ENCODE data around the gene ARSD. TPM values are rescaled to one million over a fixed set of nuclear protein-coding genes. Genes with fewer than 3 reads are reported as not detected.

ARSD gene
- total RNA-seq, 1 experiment from 2014 or later = 3.0 TPM

GRCh38 chrX:2958199-2958598 lies 29.1 kb upstream of the ARSD start (continued):
- no peak for TF ChIP-seq E2F1 (CRISPR knock-in tag; IDR thresholded peaks at IDR 0.05)
- no peak for TF ChIP-seq ZNF671 (CRISPR knock-in tag; IDR thresholded peaks at IDR 0.05)
- TF ChIP-seq ZNF138 (CRISPR knock-in tag; conservative IDR thresholded peaks at IDR 0.05) = no peak
- TF ChIP-seq RORB (CRISPR knock-in tag; IDR thresholded peaks at IDR 0.05) = no peak

- ATAC-seq (no peak), DNase-seq (ENCODE audit: low spot score) (no peak)
- H3K9me3 Mint-ChIP-seq = no peaks in the 10 kb centered on the region
- H3K4me3 Mint-ChIP-seq = no peak overlapping the region
- TF ChIP-seq ZNF219 (CRISPR knock-in tag; IDR thresholded peaks at IDR 0.05; ENCODE audit: borderline replicate concordance) (no peak), NR3C1 (CRISPR knock-in tag; conservative IDR thresholded peaks at IDR 0.05; ENCODE audit: low read depth) (no peak), NFATC4 (CRISPR knock-in tag; IDR thresholded peaks at IDR 0.05) (no peak), E2F1 (CRISPR knock-in tag; IDR thresholded peaks at IDR 0.05) (no peak), PRRX2 (CRISPR knock-in tag; IDR thresholded peaks at IDR 0.05) (no peak), ZNF416 (CRISPR knock-in tag; IDR thresholded peaks at IDR 0.05) (no peak), ZBTB21 (CRISPR knock-in tag; IDR thresholded peaks at IDR 0.05; ENCODE audit: borderline replicate concordance) (no peak), ZNF396 (CRISPR knock-in tag; IDR thresholded peaks at IDR 0.05; ENCODE audit: borderline replicate concordance) (no peak), HMGA2 (CRISPR knock-in tag; IDR thresholded peaks at IDR 0.05) (no peak), ZNF138 (CRISPR knock-in tag; conservative IDR thresholded peaks at IDR 0.05) (no peak), OVOL2 (CRISPR knock-in tag; IDR thresholded peaks at IDR 0.05; ENCODE audit: borderline replicate concordance) (no peak), CDX4 (CRISPR knock-in tag; IDR thresholded peaks at IDR 0.05; ENCODE audit: borderline replicate concordance) (no peak), ZMAT4 (CRISPR knock-in tag; IDR thresholded peaks at IDR 0.05) (no peak), ZNF232 (CRISPR knock-in tag; IDR thresholded peaks at IDR 0.05) (no peak)
- ChIA-PET POLR2A (no interaction called here), CTCF (interaction anchor here (0.5 kb wide), 2 partner anchors 16 to 17 kb away, joined by 3 to 4 read pairs; no protein-coding TSS in a partner anchor)
- peaks cover 24% of the 10 kb centered on the region for H3K36me3 Mint-ChIP-seq
- no peak overlapping the region for H3K27ac Mint-ChIP-seq
- H3K27me3 Mint-ChIP-seq (ENCODE audit: low read depth) = no peaks in the 10 kb centered on the region
- H3K4me1 Mint-ChIP-seq = peaks cover 7% of the 10 kb centered on the region
These were observed 26.7 kb upstream of the ARSD start for GRCh38 chrX:2955838-2956237.

- CTCF ChIA-PET = interaction anchor here (0.5 kb wide), 1 partner anchor 18 kb away, joined by 4 read pairs; no protein-coding TSS in a partner anchor
- POLR2A ChIA-PET = no interaction called here
These were observed 26.1 kb upstream of the ARSD start for GRCh38 chrX:2955281-2955680.

More at GRCh38 chrX:2955281-2955680, 26.1 kb upstream of the ARSD start:
- H3K27me3 Mint-ChIP-seq (ENCODE audit: low read depth) = no peaks in the 10 kb centered on the region
- no peak overlapping the region for H3K4me3 Mint-ChIP-seq
- H3K9me3 Mint-ChIP-seq = no peaks in the 10 kb centered on the region
- DNase-seq (ENCODE audit: low spot score) (no peak), ATAC-seq (no peak)
- H3K27ac Mint-ChIP-seq = no peak overlapping the region
- H3K4me1 Mint-ChIP-seq = peaks cover 1% of the 10 kb centered on the region
- TF ChIP-seq NR1H2 (CRISPR knock-in tag; IDR thresholded peaks at IDR 0.05) (no peak), E2F4 (CRISPR knock-in tag; IDR thresholded peaks at IDR 0.05; ENCODE audit: borderline replicate concordance, low read depth) (no peak), NFE2L1 (CRISPR knock-in tag; IDR thresholded peaks at IDR 0.05) (no peak), IRF1 (CRISPR knock-in tag; IDR thresholded peaks at IDR 0.05) (no peak), TEAD4 (CRISPR knock-in tag; IDR thresholded peaks at IDR 0.05) (no peak), ESRRA (CRISPR knock-in tag; IDR thresholded peaks at IDR 0.05; ENCODE audit: borderline replicate concordance) (no peak), FOXK1 (CRISPR knock-in tag; IDR thresholded peaks at IDR 0.05) (no peak), OVOL2 (CRISPR knock-in tag; IDR thresholded peaks at IDR 0.05; ENCODE audit: borderline replicate concordance) (no peak), TEAD1 (CRISPR knock-in tag; IDR thresholded peaks at IDR 0.05) (no peak), ELF4 (CRISPR knock-in tag; IDR thresholded peaks at IDR 0.05; ENCODE audit: low read depth) (no peak), GABPB1 (CRISPR knock-in tag; IDR thresholded peaks at IDR 0.05) (no peak), ZNF396 (CRISPR knock-in tag; IDR thresholded peaks at IDR 0.05; ENCODE audit: borderline replicate concordance) (no peak), CREB1 (CRISPR knock-in tag; IDR thresholded peaks at IDR 0.05) (no peak), CBFB (CRISPR knock-in tag; IDR thresholded peaks at IDR 0.05; ENCODE audit: low read depth) (no peak), KAT7 (CRISPR knock-in tag; IDR thresholded peaks at IDR 0.05; ENCODE audit: borderline replicate concordance) (no peak), TCF7 (CRISPR knock-in tag; IDR thresholded peaks at IDR 0.05; ENCODE audit: low read depth) (no peak)
- H3K36me3 Mint-ChIP-seq = peaks cover 25% of the 10 kb centered on the region
